Neural progenitor cell (in vitro differentiated cells): ENCODE data around the gene MOBP. TPM values are rescaled to one million over a fixed set of nuclear protein-coding genes. Genes with fewer than 3 reads are reported as not detected.
A peak's percentile ranks its signal among the peaks of the same experiment; 100 is the strongest.

ENCODE experiments used
- DNase-seq: peaks from one replicate; pipeline ENCODE4 v3.0.0-alpha.2; 2016; ENCODE audit warnings: low spot score
- H2AFZ ChIP-seq: fragments of 200-600 bp; sonication (generic); replicated peaks from 2 replicates; pipeline ENCODE4 v1.6.1; 2016; ENCODE audit warnings: antibody characterized with exemption
- H3F3A ChIP-seq: fragments of 200-600 bp; sonication (generic); 2 replicates; pipeline ENCODE4 v1.6.1; 2016; ENCODE audit warnings: antibody characterized with exemption, low read depth
- H3K27ac ChIP-seq: fragments of 200-600 bp; sonication (generic); 2 replicates; pipeline ENCODE4 v1.5.1; 2016; ENCODE audit warnings: mild to moderate bottlenecking
- H3K27me3 ChIP-seq: fragments of 200-600 bp; sonication (generic); 2 replicates; pipeline ENCODE4 v1.6.1; 2016; ENCODE audit warnings: mild to moderate bottlenecking, moderate library complexity
- H3K36me3 ChIP-seq: fragments of 200-600 bp; sonication (generic); 2 replicates; pipeline ENCODE4 v1.5.1; 2016
- H3K4me1 ChIP-seq: fragments of 200-600 bp; sonication (generic); 2 replicates; pipeline ENCODE4 v1.6.1; 2016; ENCODE audit warnings: mixed run types
- H3K4me2 ChIP-seq: fragments of 200-600 bp; sonication (generic); 2 replicates; pipeline ENCODE4 v1.6.1; 2016
- H3K4me3 ChIP-seq: fragments of 200-600 bp; sonication (generic); 2 replicates; pipeline ENCODE4 v1.5.1; 2016
- H3K79me2 ChIP-seq: fragments of 200-600 bp; sonication (generic); 2 replicates; pipeline ENCODE4 v1.6.1; 2016; ENCODE audit warnings: low read depth
- H3K9ac ChIP-seq: fragments of 200-600 bp; sonication (generic); 2 replicates; pipeline ENCODE4 v1.6.1; 2016
- H3K9me3 ChIP-seq: fragments of 200-600 bp; sonication (generic); 2 replicates; pipeline ENCODE4 v1.5.1; 2016; ENCODE audit warnings: low read depth
- H4K20me1 ChIP-seq: fragments of 200-600 bp; sonication (generic); 2 replicates; pipeline ENCODE4 v1.6.1; 2016; ENCODE audit warnings: low read depth
- H3K27ac Mint-ChIP-seq: 3 replicates; pipeline ENCODE4 v1.8.0; 2021; ENCODE audit warnings: mixed read lengths
- H3K27me3 Mint-ChIP-seq: 2 replicates; pipeline ENCODE4 v1.8.0; 2022; ENCODE audit warnings: low read depth, mild to moderate bottlenecking, inconsistent platforms, moderate library complexity, mixed read lengths; ENCODE audit not compliant: insufficient read depth
- H3K36me3 Mint-ChIP-seq: 3 replicates; pipeline ENCODE4 v1.8.0; 2021; ENCODE audit warnings: mixed read lengths
- H3K4me1 Mint-ChIP-seq: 3 replicates; pipeline ENCODE4 v1.8.0; 2021; ENCODE audit warnings: mixed read lengths
- H3K4me3 Mint-ChIP-seq: 3 replicates; pipeline ENCODE4 v1.8.0; 2021; ENCODE audit warnings: mild to moderate bottlenecking, moderate library complexity, mixed read lengths
- H3K9me3 Mint-ChIP-seq: 3 replicates; pipeline ENCODE4 v1.8.0; 2020; ENCODE audit warnings: mixed read lengths
- CTCF ChIP-seq: fragments of 200-600 bp; sonication (generic); IDR thresholded peaks from 2 replicates; pipeline ENCODE4 v1.5.1; 2017; ENCODE audit warnings: antibody characterized with exemption, mild to moderate bottlenecking
- EZH2 ChIP-seq: fragments of 200-600 bp; sonication (generic); IDR thresholded peaks from 2 replicates; pipeline ENCODE4 v1.6.1; 2017; ENCODE audit warnings: antibody characterized with exemption, mild to moderate bottlenecking, moderate library complexity
- EZH2phosphoT487 ChIP-seq: fragments of 200-600 bp; sonication (generic); IDR thresholded peaks from 2 replicates; pipeline ENCODE4 v1.6.1; 2017; ENCODE audit warnings: antibody characterized with exemption
- total RNA-seq: library from RNA; depleted of rRNA; stranded (reverse); fragments of >200 nt; gene quantifications from 2 replicates; pipeline ENCODE4 v1.2.3, GENCODE V29; 2015; ENCODE audit warnings: low replicate concordance

Gene MOBP
- total RNA-seq, 1 donor from 2014 or later, result not detected

- peak overlapping the region; percentile 77 for H2AFZ ChIP-seq
Measured at GRCh38 chr3:39497753-39498152, 30.3 kb downstream of the MOBP start.

GRCh38 chr3:39499651-39500273 lies 32.3 kb downstream of the MOBP start:
- Mint-ChIP-seq H3K27me3 (no peaks in the 10 kb centered on the region), H3K4me1 (peaks cover 4% of the 10 kb centered on the region), H3K27ac (no peak overlapping the region), H3K36me3 (no peaks in the 10 kb centered on the region), H3K4me3 (no peak overlapping the region), H3K9me3 (peaks cover 2% of the 10 kb centered on the region)
- H4K20me1 ChIP-seq, result no peaks in the 10 kb centered on the region
- no peaks in the 10 kb centered on the region for H3K9me3 ChIP-seq
- no peak overlapping the region for H3K4me3 ChIP-seq
- no peak overlapping the region for H3K4me2 ChIP-seq
- TF ChIP-seq EZH2phosphoT487 (no peak), CTCF (no peak), EZH2 (no peak)
- DNase-seq, result no peak
- no peaks in the 10 kb centered on the region for H3K36me3 ChIP-seq
- H3K9ac ChIP-seq, result no peak overlapping the region
- H3K27ac ChIP-seq, result no peak overlapping the region
- no peak overlapping the region for H2AFZ ChIP-seq
- H3F3A ChIP-seq, result no peaks in the 10 kb centered on the region
- peaks cover 8% of the 10 kb centered on the region for H3K27me3 ChIP-seq
- H3K4me1 ChIP-seq, result no peaks in the 10 kb centered on the region
- no peaks in the 10 kb centered on the region for H3K79me2 ChIP-seq

More at GRCh38 chr3:39497753-39498152, 30.3 kb downstream of the MOBP start:
- H3K4me1 ChIP-seq, result no peaks in the 10 kb centered on the region
- TF ChIP-seq CTCF (no peak), EZH2phosphoT487 (no peak), EZH2 (no peak)
- Mint-ChIP-seq H3K9me3 (no peaks in the 10 kb centered on the region), H3K27me3 (no peaks in the 10 kb centered on the region), H3K4me3 (no peak overlapping the region), H3K36me3 (no peaks in the 10 kb centered on the region), H3K27ac (no peak overlapping the region), H3K4me1 (peaks cover 4% of the 10 kb centered on the region)
- H3K36me3 ChIP-seq, result no peaks in the 10 kb centered on the region
- H3F3A ChIP-seq, result no peaks in the 10 kb centered on the region
- H4K20me1 ChIP-seq, result no peaks in the 10 kb centered on the region
- H3K9me3 ChIP-seq, result no peaks in the 10 kb centered on the region
- no peaks in the 10 kb centered on the region for H3K79me2 ChIP-seq
- H3K27ac ChIP-seq, result no peak overlapping the region
- H3K4me2 ChIP-seq, result no peak overlapping the region
- H3K27me3 ChIP-seq, result peaks cover 8% of the 10 kb centered on the region
- H3K9ac ChIP-seq, result no peak overlapping the region
- DNase-seq, result no peak
- H3K4me3 ChIP-seq, result no peak overlapping the region

GRCh38 chr3:39501059-39501458 lies 33.6 kb downstream of the MOBP start:
- Histone ChIP-seq H3F3A (no peaks in the 10 kb centered on the region), H3K4me1 (peaks cover 3% of the 10 kb centered on the region), H4K20me1 (no peaks in the 10 kb centered on the region), H3K27me3 (peaks cover 8% of the 10 kb centered on the region), H3K9me3 (no peaks in the 10 kb centered on the region), H3K4me3 (no peak overlapping the region), H2AFZ (no peak overlapping the region), H3K36me3 (no peaks in the 10 kb centered on the region), H3K9ac (no peak overlapping the region), H3K4me2 (no peak overlapping the region), H3K27ac (no peak overlapping the region), H3K79me2 (no peaks in the 10 kb centered on the region)
- TF ChIP-seq EZH2, result no peak
- no peak for TF ChIP-seq CTCF
- TF ChIP-seq EZH2phosphoT487, result no peak
- no peak for DNase-seq
- Mint-ChIP-seq H3K36me3 (no peaks in the 10 kb centered on the region), H3K27me3 (no peaks in the 10 kb centered on the region), H3K27ac (no peak overlapping the region), H3K4me1 (peaks cover 4% of the 10 kb centered on the region), H3K4me3 (no peak overlapping the region), H3K9me3 (peaks cover 2% of the 10 kb centered on the region)
